ENCODE data around the gene CALU. TPM values are rescaled to one million over a fixed set of nuclear protein-coding genes. Genes with fewer than 3 reads are reported as not detected.

Gene CALU
- total RNA-seq (ENCODE audit: unreplicated experiment), result 197 TPM
- long read RNA-seq, transcript CALU-202 (7 exons, 2,438 nt), result minor isoform, 30 of 283 reads
- long read RNA-seq, transcript CALU-201 (7 exons, 3,357 nt), result major isoform, 221 of 283 reads
- long read RNA-seq, partial matches to known transcripts, result 12 of 283 reads
- long read RNA-seq, other reads (novel, unspliced or antisense), result 17 of 283 reads

DNA sequence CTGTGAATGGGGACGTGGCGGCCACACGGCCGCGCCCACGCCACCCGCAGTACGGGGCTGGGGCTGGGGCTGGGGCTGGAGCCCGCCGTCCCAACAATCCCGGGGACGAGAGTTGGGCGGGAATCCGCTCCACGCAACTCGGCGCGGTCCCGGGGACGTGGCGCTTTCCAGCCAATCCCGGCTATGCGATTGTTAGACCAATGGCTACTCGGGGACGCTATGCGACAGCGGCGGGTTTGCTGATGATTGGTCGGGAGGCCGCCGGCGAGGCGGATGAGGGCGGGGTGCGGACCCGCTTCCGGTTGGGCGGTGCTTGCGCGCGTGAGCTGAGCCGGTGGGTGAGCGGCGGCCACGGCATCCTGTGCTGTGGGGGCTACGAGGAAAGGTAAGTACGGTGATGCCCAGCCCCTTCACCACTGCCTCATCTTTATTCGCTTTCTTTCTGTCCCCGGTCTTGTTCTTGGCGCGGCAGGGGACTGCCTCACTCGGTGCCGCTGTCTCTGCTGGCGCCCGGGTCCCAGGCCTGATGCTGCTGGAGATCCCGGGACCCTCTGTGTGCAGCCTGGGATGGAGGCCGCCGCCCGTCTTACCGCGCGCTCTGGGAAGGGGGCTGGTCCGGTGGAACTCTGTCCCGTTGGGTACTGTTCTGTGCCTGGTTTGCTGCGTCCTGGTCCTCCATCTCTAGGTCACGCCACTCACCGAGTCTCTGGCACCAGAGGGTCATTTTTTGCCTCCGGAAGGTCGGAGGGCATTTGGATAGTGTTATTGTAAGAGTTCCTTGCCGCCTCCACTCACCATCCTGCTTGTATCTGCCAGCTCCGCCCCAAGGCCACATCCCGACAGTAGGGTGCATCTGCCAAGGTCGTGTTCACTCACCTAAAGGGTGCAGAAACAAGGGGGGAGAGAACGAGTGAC is at the start of gene CALU:
Gene CALU (plus strand): TSS at position 312 of the 915 bp plus-strand sequence. CDS start 9,225 bp downstream, outside the sequence.
- TF ChIP-seq, protein P1, sequence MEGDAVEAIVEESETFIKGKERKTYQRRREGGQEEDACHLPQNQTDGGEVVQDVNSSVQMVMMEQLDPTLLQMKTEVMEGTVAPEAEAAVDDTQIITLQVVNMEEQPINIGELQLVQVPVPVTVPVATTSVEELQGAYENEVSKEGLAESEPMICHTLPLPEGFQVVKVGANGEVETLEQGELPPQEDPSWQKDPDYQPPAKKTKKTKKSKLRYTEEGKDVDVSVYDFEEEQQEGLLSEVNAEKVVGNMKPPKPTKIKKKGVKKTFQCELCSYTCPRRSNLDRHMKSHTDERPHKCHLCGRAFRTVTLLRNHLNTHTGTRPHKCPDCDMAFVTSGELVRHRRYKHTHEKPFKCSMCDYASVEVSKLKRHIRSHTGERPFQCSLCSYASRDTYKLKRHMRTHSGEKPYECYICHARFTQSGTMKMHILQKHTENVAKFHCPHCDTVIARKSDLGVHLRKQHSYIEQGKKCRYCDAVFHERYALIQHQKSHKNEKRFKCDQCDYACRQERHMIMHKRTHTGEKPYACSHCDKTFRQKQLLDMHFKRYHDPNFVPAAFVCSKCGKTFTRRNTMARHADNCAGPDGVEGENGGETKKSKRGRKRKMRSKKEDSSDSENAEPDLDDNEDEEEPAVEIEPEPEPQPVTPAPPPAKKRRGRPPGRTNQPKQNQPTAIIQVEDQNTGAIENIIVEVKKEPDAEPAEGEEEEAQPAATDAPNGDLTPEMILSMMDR (IDR thresholded peaks at IDR 0.05; ENCODE audit: unreplicated experiment), result no peak
- peak within 1 kb of the TSS; percentile 98 for H3K4me3 Mint-ChIP-seq (ENCODE audit: unreplicated experiment)

DNA sequence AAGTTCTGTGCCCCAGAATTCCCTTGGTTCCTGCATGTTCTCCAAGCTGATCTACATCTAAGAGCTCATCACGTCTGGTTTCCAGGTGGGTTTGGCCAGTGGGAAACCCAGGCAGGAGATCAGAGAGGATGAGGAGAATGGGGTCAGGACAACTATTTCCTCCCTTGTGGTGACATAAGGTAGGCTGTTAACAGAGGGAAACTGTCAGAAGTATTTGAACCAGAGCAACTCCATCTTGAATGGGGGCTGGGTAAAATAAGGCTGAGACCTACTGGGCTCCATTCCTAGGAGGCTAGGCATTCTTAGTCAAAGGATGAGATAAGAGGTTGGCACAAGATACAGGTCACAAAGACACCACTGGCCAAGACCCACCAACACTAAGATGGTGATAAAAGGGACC is 47.9 kb upstream of the CALU start:
- Mint-ChIP-seq H3K27ac (ENCODE audit: unreplicated experiment) (no peak overlapping the region), H3K36me3 (ENCODE audit: low read depth, unreplicated experiment) (peaks cover 23% of the 10 kb centered on the region), H3K9me3 (ENCODE audit: unreplicated experiment) (no peaks in the 10 kb centered on the region), H3K27me3 (ENCODE audit: unreplicated experiment) (no peaks in the 10 kb centered on the region), H3K4me3 (ENCODE audit: unreplicated experiment) (no peak overlapping the region), H3K4me1 (ENCODE audit: unreplicated experiment) (peaks cover 2% of the 10 kb centered on the region)
- no peak for DNase-seq (ENCODE audit: low spot score)
- TF ChIP-seq, protein P1 (IDR thresholded peaks at IDR 0.05; ENCODE audit: unreplicated experiment), result no peak

More for the DNA sequence above, at the start of gene CALU:
- Mint-ChIP-seq H3K4me1 (ENCODE audit: unreplicated experiment) (peaks cover 47% of the 10 kb centered on the region), H3K9me3 (ENCODE audit: unreplicated experiment) (no peaks in the 10 kb centered on the region), H3K27me3 (ENCODE audit: unreplicated experiment) (peaks cover 9% of the 10 kb centered on the region), H3K27ac (ENCODE audit: unreplicated experiment) (peak within 1 kb of the TSS; percentile 94), H3K36me3 (ENCODE audit: low read depth, unreplicated experiment) (no peaks in the 10 kb centered on the region)
- peak; percentile 96 for DNase-seq (ENCODE audit: low spot score)

DNA sequence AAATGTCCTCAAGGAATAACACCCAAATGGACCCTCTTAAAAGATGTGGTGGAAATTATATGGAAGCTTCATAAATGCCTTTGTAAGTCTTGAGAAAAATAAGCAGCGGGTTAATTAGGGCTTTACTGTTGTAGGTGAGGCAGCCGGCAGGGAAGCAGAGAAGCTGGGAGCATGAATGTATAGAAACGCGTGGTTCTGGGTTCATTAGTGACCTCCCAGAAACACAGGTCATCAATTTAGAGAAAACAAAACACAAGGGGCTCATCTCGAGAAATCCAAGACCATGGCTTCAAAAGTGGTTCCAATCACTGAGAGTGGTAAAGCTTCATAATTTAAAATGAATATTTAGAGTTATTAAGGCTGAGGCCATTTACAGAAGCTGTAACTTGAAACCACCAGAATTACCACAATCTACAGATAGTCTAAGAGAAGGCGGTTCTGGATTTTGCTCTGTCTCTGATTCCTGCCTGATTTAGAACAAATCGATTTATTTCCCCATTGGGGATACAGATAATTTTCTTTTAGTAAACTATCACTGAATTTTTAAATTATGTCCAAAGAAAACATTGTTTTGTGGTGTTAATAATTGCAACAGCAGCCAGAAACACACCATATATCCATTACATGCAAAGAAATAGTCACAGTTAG is 46.4 kb upstream of the CALU start:
- DNase-seq (ENCODE audit: low spot score), result no peak
- H3K27me3 Mint-ChIP-seq (ENCODE audit: unreplicated experiment), result no peaks in the 10 kb centered on the region
- TF ChIP-seq, protein P1 (IDR thresholded peaks at IDR 0.05; ENCODE audit: unreplicated experiment), result no peak
- peaks cover 7% of the 10 kb centered on the region for H3K36me3 Mint-ChIP-seq (ENCODE audit: low read depth, unreplicated experiment)
- no peak overlapping the region for H3K4me3 Mint-ChIP-seq (ENCODE audit: unreplicated experiment)
- H3K27ac Mint-ChIP-seq (ENCODE audit: unreplicated experiment), result no peak overlapping the region
- no peaks in the 10 kb centered on the region for H3K9me3 Mint-ChIP-seq (ENCODE audit: unreplicated experiment)
- peaks cover 7% of the 10 kb centered on the region for H3K4me1 Mint-ChIP-seq (ENCODE audit: unreplicated experiment)

DNA sequence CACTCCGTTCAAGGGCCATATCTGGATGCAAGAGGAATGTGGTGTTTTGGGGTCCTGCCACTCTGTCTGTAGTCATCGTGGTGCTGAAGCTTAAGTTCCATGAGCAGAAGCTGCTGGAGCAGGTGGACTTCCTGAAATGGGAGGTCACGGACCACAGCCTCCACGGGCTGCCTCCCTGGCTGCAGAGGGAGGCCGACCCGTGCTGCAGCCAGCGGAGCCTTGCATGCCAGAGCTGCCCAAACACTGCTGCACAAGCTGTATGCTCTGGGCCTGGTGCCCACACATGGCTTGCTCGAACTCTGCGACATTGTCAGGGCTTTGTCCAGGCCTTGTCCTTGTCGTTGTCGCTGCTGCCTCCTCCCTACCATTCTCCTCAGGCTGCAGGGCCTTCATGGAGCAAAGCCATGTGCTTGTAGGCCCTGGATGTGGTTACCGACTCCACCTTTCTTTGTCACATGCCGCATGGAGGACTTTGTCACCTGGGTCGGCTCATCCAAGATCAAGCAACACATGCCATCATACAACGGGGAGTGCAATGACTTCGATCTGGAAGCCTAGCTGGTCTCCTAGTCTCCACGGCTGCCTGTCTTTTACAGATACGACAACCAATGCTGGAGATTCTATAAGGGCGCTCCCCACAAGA is 45.7 kb upstream of the CALU start:
- Mint-ChIP-seq H3K27ac (ENCODE audit: unreplicated experiment) (no peak overlapping the region), H3K4me3 (ENCODE audit: unreplicated experiment) (no peak overlapping the region), H3K4me1 (ENCODE audit: unreplicated experiment) (peaks cover 12% of the 10 kb centered on the region), H3K36me3 (ENCODE audit: low read depth, unreplicated experiment) (peaks cover under 1% of the 10 kb centered on the region), H3K9me3 (ENCODE audit: unreplicated experiment) (no peaks in the 10 kb centered on the region), H3K27me3 (ENCODE audit: unreplicated experiment) (peaks cover 4% of the 10 kb centered on the region)
- TF ChIP-seq, protein P1 (IDR thresholded peaks at IDR 0.05; ENCODE audit: unreplicated experiment), result no peak
- DNase-seq (ENCODE audit: low spot score), result no peak
